GM12878 (cell line): ENCODE results near the gene ABHD17C. TPM values are rescaled to one million over a fixed set of nuclear protein-coding genes. Genes with fewer than 3 reads are reported as not detected.

ENCODE experiments used
- ATAC-seq: fragments of 200-7000 bp; cut with Tn5 transposase; 3 replicates; pipeline ENCODE4 v1.9.1; 2020; ENCODE audit warnings: mild to moderate bottlenecking, moderate library complexity
- BruUV-seq: library from RNA; stranded (reverse); fragments of 400-500 nt; replicated peaks from 2 replicates; lab custom pipeline; 2021; lab: Mats Ljungman, UMichigan
- CTCF ChIA-PET: fragments of 300-600 bp; sonication (Branson Sonifier 250); formaldehyde crosslinking; extraction: SDS; loops from one replicate; lab custom pipeline; 2021; ENCODE audit warnings: inconsistent platforms; lab: Yijun Ruan, JAX
- POLR2A ChIA-PET: fragments of 350-600 bp; formaldehyde crosslinking; extraction: SDS; loops from one replicate; lab custom pipeline; 2021; ENCODE audit warnings: inconsistent platforms; lab: Charles Lee
- RAD21 ChIA-PET: fragments of 300-600 bp; sonication (Branson Sonifier 250); formaldehyde crosslinking; loops from one replicate; lab custom pipeline; 2023; ENCODE audit warnings: antibody characterized with exemption; ENCODE audit not compliant: unreplicated experiment; lab: Charles Lee
- SMC1A ChIA-PET: fragments of 300-600 bp; sonication (Branson Sonifier 250); formaldehyde crosslinking; loops from one replicate; lab custom pipeline; 2023; ENCODE audit not compliant: unreplicated experiment, uncharacterized antibody; lab: Charles Lee
- DNase-seq: peaks from one replicate; pipeline ENCODE4 v3.0.0-alpha.2; 2011; ENCODE audit warnings: low read depth, low spot score
- FAIRE-seq: peaks from 3 replicates; lab custom pipeline; 2011; peaks lifted over from hg19 to GRCh38; lab: Jason Lieb, UNC
- H2AFZ ChIP-seq: 2 replicates; pipeline ENCODE4 v1.6.0; 2011; ENCODE audit warnings: low read depth, low read length, control low read depth; ENCODE audit not compliant: control insufficient read depth
- H3K27ac ChIP-seq: 2 replicates; pipeline ENCODE4 v1.5.1; 2011; ENCODE audit warnings: control low read depth; ENCODE audit not compliant: control insufficient read depth, insufficient read depth
- H3K27me3 ChIP-seq, 2 experiments: replicated peaks in 1 of 2; 2 replicates each; pipeline versions ENCODE4 v1.6.0 to v1.6.1; 2011; ENCODE audit warnings: low read length in 1 of 2; ENCODE audit not compliant: control insufficient read depth in 2 of 2, insufficient read depth in 2 of 2
- H3K36me3 ChIP-seq, 2 experiments: 2 replicates each; pipeline ENCODE4 v1.5.1; 2011; ENCODE audit warnings: low read length in 1 of 2; ENCODE audit not compliant: control insufficient read depth in 2 of 2, insufficient read depth in 2 of 2
- H3K4me1 ChIP-seq: 2 replicates; pipeline ENCODE4 v1.6.1; 2011; ENCODE audit warnings: mild to moderate bottlenecking, low read length, moderate library complexity, mixed read lengths; ENCODE audit not compliant: control insufficient read depth, insufficient read depth
- H3K4me2 ChIP-seq: 2 replicates; pipeline ENCODE4 v1.6.0; 2011; ENCODE audit warnings: control low read depth; ENCODE audit not compliant: control insufficient read depth, insufficient read depth
- H3K4me3 ChIP-seq: fragments of 200-600 bp; sonication (generic); 2 replicates; pipeline ENCODE4 v1.5.1; 2016
- H3K79me2 ChIP-seq: 2 replicates; pipeline ENCODE4 v1.6.0; 2011; ENCODE audit warnings: low read length; ENCODE audit not compliant: control insufficient read depth, insufficient read depth
- H3K9ac ChIP-seq: 2 replicates; pipeline ENCODE4 v1.8.0; 2011; ENCODE audit warnings: low read length, control low read depth, mixed read lengths; ENCODE audit not compliant: control insufficient read depth, insufficient read depth
- H3K9me3 ChIP-seq: replicated peaks from 3 replicates; pipeline ENCODE4 v1.5.1; 2011; ENCODE audit warnings: mild to moderate bottlenecking, low read length; ENCODE audit not compliant: control insufficient read depth, insufficient read depth
- H4K20me1 ChIP-seq: 2 replicates; pipeline ENCODE4 v1.6.0; 2011; ENCODE audit not compliant: control insufficient read depth, insufficient read depth
- CTCF ChIP-seq, 3 experiments: IDR thresholded peaks in 2 of 3; conservative IDR thresholded peaks in 1 of 3; 2 replicates each; pipeline ENCODE4 v1.5.1; 2011; ENCODE audit warnings: low read depth in 3 of 3, low read length in 3 of 3, mild to moderate bottlenecking in 3 of 3, control low read depth in 2 of 3, moderate library complexity in 2 of 3, inconsistent platforms in 1 of 3, mixed read lengths in 1 of 3; ENCODE audit not compliant: control insufficient read depth in 2 of 3, insufficient read depth in 1 of 3; ENCODE audit errors: extremely low read depth in 1 of 3
- ELK1 ChIP-seq: IDR thresholded peaks from 2 replicates; pipeline ENCODE4 v1.6.1; 2012; ENCODE audit warnings: low read depth, low read length, improper control_type of control experiment
- EZH2 ChIP-seq: IDR thresholded peaks from 2 replicates; pipeline ENCODE4 v1.6.1; 2012; ENCODE audit warnings: low read depth, mild to moderate bottlenecking, control low read depth, inconsistent platforms, low read length, borderline replicate concordance; ENCODE audit not compliant: control insufficient read depth
- RCOR1 ChIP-seq: conservative IDR thresholded peaks from 2 replicates; pipeline ENCODE4 v1.6.1; 2012; ENCODE audit warnings: low read depth, low read length, improper control_type of control experiment
- SIX5 ChIP-seq: IDR thresholded peaks from 2 replicates; pipeline ENCODE4 v1.6.1; 2011; ENCODE audit warnings: mild to moderate bottlenecking, low read depth, low read length, moderate library complexity; ENCODE audit not compliant: severe bottlenecking
- SMC3 ChIP-seq: IDR thresholded peaks from 2 replicates; pipeline ENCODE4 v1.6.1; 2011; ENCODE audit warnings: low read length, improper control_type of control experiment, borderline replicate concordance
- TAF1 ChIP-seq: IDR thresholded peaks from 2 replicates; pipeline ENCODE4 v1.6.1; 2011; ENCODE audit warnings: mild to moderate bottlenecking, low read depth, low read length, borderline replicate concordance
- WGBS: methylation state at CpG from one replicate; pipeline ENCODE4 v1.1.6; 2016; ENCODE audit warnings: low lambda C conversion rate; ENCODE audit not compliant: insufficient replicate concordance, insufficient coverage; ENCODE audit errors: missing lambda C conversion rate; 5-methylcytosine and 5-hydroxymethylcytosine counted together
- in situ Hi-C: fragments of 300-500 bp; cut with MboI; formaldehyde crosslinking; loops from 9 replicates; pipeline ENCODE4 v1.14.3; 2018; ENCODE audit warnings: mixed read lengths
- intact Hi-C: fragments of 100-400 bp; cut with micrococcal nuclease; formaldehyde crosslinking; loops from one replicate; pipeline ENCODE4 v1.14.2; 2022; ENCODE audit not compliant: unreplicated experiment
- polyA plus RNA-seq, 11 experiments: library from polyadenylated mRNA; depleted of rRNA in 4 of 11; unstranded in 6 of 11; stranded (reverse) in 5 of 11; fragments of >200 nt; fragmentation: Nextera tagmentation in 4 of 11; fragmentation: Illumina TruSeq in 1 of 11; extraction: Ambion mirVana in 4 of 11; extraction: Trizol in 1 of 11; gene quantifications; 1 replicate in 1 of 11; 2 replicates in 10 of 11; pipeline versions ENCODE4 v1.2.1 to v1.2.3, GENCODE V29; 2011 to 2016; ENCODE audit warnings: inconsistent platforms in 2 of 11, missing spikeins in 2 of 11, low read depth in 1 of 11
- total RNA-seq, 4 experiments: library from RNA; depleted of rRNA in 3 of 4; stranded (reverse); fragments of >200 nt in 3 of 4; fragmentation: Illumina TruSeq in 1 of 4; extraction: Trizol in 1 of 4; gene quantifications; 2 replicates each; pipeline versions ENCODE4 v1.2.1 to v1.2.3, GENCODE V29; 2013 to 2021

The ABHD17C gene
- total and polyA plus RNA-seq, 10 of the 15 experiments (the other 5 are each of a cell fraction or from before 2014, with no cell fraction given): 0.92 to 11.4 (median 5.5) TPM

GRCh38 chr15:80773792-80774352 lies 78.8 kb downstream of the ABHD17C start:
- no peak overlapping the region for H3K9ac ChIP-seq
- no peaks in the 10 kb centered on the region for H4K20me1 ChIP-seq
- no peak for TF ChIP-seq SIX5
- no peak for TF ChIP-seq ELK1
- no peak for TF ChIP-seq TAF1
- no peak for TF ChIP-seq SMC3
- TF ChIP-seq EZH2: no peak
- TF ChIP-seq CTCF (IDR thresholded peaks at IDR 0.05 in 2 of 3, conservative IDR thresholded peaks at IDR 0.05 in 1 of 3; ENCODE audit: control insufficient read depth in 2 of 3, extremely low read depth in 1 of 3, insufficient read depth in 1 of 3, low read depth in 3 of 3, low read length in 3 of 3): no peak
- TF ChIP-seq RCOR1: no peak
- TF ChIP-seq, all 136 proteins: peak for 0
- H3K27me3 ChIP-seq: peaks cover 7 to 9% of the 10 kb centered on the region in 2 experiments
- no peak overlapping the region for H3K27ac ChIP-seq
- DNase-seq (no peak), ATAC-seq (no peak), FAIRE-seq (no peak)
- no TSS peak for BruUV-seq
- intact Hi-C loops (no loop called here), in situ Hi-C loops (loop anchor here (10.0 kb wide), 1 partner anchor 209 kb away; no protein-coding TSS in a partner anchor)
- no peak overlapping the region for H3K4me3 ChIP-seq
- 32% methylated on average over 5 of the region's 5 CpGs for WGBS
- ChIA-PET POLR2A (no interaction called here), RAD21 (no interaction called here), SMC1A (no interaction called here), CTCF (interaction anchor here (1.0 to 7.4 kb wide), 4 partner anchors 20 to 316 kb away, joined by 3 to 130 read pairs (median 45); no protein-coding TSS in a partner anchor)
- no peaks in the 10 kb centered on the region for H3K4me1 ChIP-seq
- no peaks in the 10 kb centered on the region for H3K79me2 ChIP-seq
- H3K4me2 ChIP-seq: no peak overlapping the region
- no peak overlapping the region for H2AFZ ChIP-seq
- H3K36me3 ChIP-seq: no peaks in the 10 kb centered on the region
- H3K9me3 ChIP-seq: no peaks in the 10 kb centered on the region
